Measurements from ENCODE around the gene VCAN. TPM values are rescaled to one million over a fixed set of nuclear protein-coding genes. Genes with fewer than 3 reads are reported as not detected.

VCAN gene
- total and polyA plus RNA-seq, 4 donors: 0.97 to 15.6 (median 4.8) TPM

DNA sequence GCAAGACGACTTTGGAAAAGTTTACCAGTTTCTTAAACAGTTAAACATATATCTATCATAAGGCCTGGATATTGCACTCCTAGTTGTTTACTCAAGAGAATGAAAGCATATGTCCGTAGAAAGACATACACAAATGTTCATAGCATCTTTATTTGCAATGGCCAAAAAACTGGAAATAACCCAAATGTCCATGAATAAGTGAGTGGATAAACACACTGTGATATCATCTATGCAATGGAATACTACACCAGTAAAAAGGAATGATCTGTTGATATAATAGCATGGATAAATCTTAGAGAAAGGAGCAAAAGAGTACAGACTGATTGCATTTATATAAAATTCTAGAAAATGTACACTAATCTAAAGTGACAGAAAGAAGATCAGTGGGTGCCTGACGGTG is 28.0 kb upstream of the VCAN start:
- TF ChIP-seq, protein P1, sequence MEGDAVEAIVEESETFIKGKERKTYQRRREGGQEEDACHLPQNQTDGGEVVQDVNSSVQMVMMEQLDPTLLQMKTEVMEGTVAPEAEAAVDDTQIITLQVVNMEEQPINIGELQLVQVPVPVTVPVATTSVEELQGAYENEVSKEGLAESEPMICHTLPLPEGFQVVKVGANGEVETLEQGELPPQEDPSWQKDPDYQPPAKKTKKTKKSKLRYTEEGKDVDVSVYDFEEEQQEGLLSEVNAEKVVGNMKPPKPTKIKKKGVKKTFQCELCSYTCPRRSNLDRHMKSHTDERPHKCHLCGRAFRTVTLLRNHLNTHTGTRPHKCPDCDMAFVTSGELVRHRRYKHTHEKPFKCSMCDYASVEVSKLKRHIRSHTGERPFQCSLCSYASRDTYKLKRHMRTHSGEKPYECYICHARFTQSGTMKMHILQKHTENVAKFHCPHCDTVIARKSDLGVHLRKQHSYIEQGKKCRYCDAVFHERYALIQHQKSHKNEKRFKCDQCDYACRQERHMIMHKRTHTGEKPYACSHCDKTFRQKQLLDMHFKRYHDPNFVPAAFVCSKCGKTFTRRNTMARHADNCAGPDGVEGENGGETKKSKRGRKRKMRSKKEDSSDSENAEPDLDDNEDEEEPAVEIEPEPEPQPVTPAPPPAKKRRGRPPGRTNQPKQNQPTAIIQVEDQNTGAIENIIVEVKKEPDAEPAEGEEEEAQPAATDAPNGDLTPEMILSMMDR (IDR thresholded peaks at IDR 0.05; ENCODE audit: low read depth, low read length, missing input control): no peak
- TF ChIP-seq RXRA (IDR thresholded peaks at IDR 0.05) (no peak), SP1 (IDR thresholded peaks at IDR 0.05) (no peak), EGR1 (IDR thresholded peaks at IDR 0.05; ENCODE audit: low read depth in 2 of 2) (no peak), RAD21 (IDR thresholded peaks at IDR 0.05) (no peak), ZBTB33 (IDR thresholded peaks at IDR 0.05) (no peak), HNF4G (IDR thresholded peaks at IDR 0.05) (no peak), FOXA1 (IDR thresholded peaks at IDR 0.05) (no peak), JUND (IDR thresholded peaks at IDR 0.05) (no peak), TAF1 (conservative IDR thresholded peaks at IDR 0.05) (no peak), NR2F2 (IDR thresholded peaks at IDR 0.05) (no peak), HNF4A (conservative IDR thresholded peaks at IDR 0.05) (no peak), GABPA (IDR thresholded peaks at IDR 0.05 in 1 of 2, conservative IDR thresholded peaks at IDR 0.05 in 1 of 2) (no peak), FOXA2 (IDR thresholded peaks at IDR 0.05) (no peak), YY1 (IDR thresholded peaks at IDR 0.05) (no peak), REST (IDR thresholded peaks at IDR 0.05) (no peak)
- TF ChIP-seq, protein P2, sequence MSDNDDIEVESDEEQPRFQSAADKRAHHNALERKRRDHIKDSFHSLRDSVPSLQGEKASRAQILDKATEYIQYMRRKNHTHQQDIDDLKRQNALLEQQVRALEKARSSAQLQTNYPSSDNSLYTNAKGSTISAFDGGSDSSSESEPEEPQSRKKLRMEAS (IDR thresholded peaks at IDR 0.05): no peak
- TF ChIP-seq, protein P3, sequence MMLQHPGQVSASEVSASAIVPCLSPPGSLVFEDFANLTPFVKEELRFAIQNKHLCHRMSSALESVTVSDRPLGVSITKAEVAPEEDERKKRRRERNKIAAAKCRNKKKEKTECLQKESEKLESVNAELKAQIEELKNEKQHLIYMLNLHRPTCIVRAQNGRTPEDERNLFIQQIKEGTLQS (IDR thresholded peaks at IDR 0.05): no peak
- H3K4me1 ChIP-seq (ENCODE audit: control insufficient read depth in 4 of 4, insufficient read depth in 4 of 4, low read length in 3 of 4): no peaks in the 10 kb centered on the region
- no peak overlapping the region for H3K4me3 ChIP-seq (ENCODE audit: low read depth in 1 of 3, low read length in 3 of 3)
- no peaks in the 10 kb centered on the region for H3K27me3 ChIP-seq (ENCODE audit: control insufficient read depth in 4 of 4, insufficient read depth in 4 of 4, low read length in 3 of 4)
- no peak overlapping the region for H3K27ac ChIP-seq (ENCODE audit: low read depth in 1 of 2, low read length in 2 of 2)
- WGBS: 86% methylated on average over 3 of the region's 3 CpGs
- DNase-seq (ENCODE audit: low spot score): no peak
- no peaks in the 10 kb centered on the region for H3K9me3 ChIP-seq (ENCODE audit: control insufficient read depth in 4 of 4, low read length in 3 of 4)
- no peak overlapping the region for H3K9ac ChIP-seq (ENCODE audit: low read depth in 1 of 2, low read length in 2 of 2)
- no peaks in the 10 kb centered on the region for H3K36me3 ChIP-seq (ENCODE audit: control insufficient read depth in 4 of 4, insufficient read depth in 3 of 4, low read depth in 1 of 4, low read length in 3 of 4)

Measured in liver (tissue), 9 donors.